RWPE1 (cell line): ENCODE measurements around the gene CCDC24.

Experiments used
- CTCF ChIA-PET: fragments of 350-600 bp; sonication (Branson Sonifier 250); formaldehyde crosslinking; extraction: SDS; loops from one replicate; lab custom pipeline; 2021; lab: Yijun Ruan, JAX
- POLR2A ChIA-PET: fragments of 400-600 bp; formaldehyde crosslinking; extraction: SDS; loops from one replicate; lab custom pipeline; 2020; ENCODE audit warnings: antibody characterized with exemption; ENCODE audit not compliant: low non-redundant PET; lab: Yijun Ruan, JAX
- DNase-seq: peaks from one replicate; pipeline ENCODE4 v3.0.0; 2012; ENCODE audit warnings: low spot score
- H3K27ac ChIP-seq: fragments of 450-650 bp; 2 replicates; pipeline ENCODE4 v1.5.1; 2017
- CTCF ChIP-seq: fragments of 450-650 bp; conservative IDR thresholded peaks from 2 replicates; pipeline ENCODE4 v1.5.1; 2017; ENCODE audit warnings: low read depth, mild to moderate bottlenecking

The CCDC24 gene

DNA sequence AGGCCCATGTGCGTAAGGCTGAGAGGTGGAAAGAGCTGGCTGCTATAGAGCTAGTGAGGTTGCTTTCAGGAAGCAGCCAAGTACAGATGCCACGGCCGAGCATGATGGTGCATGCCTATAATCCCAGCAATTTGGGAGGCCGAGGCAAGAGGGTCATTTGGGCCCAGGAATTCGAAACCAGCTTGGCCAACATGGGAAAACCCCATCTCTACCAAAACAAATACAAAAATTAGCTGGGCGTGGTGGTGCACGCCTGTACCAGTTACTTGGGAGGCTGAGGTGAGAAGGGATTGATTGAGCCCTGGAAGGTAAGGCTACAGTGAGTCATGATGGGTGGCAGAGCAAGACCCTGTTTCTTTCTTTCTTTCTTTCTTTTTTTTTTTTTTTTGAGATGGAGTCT is 2.7 kb downstream of the CCDC24 start:
- DNase-seq: no peak
- CTCF ChIA-PET: no interaction called here
- TF ChIP-seq CTCF: no peak
- H3K27ac ChIP-seq: peak overlapping the region; percentile 87
- POLR2A ChIA-PET: no interaction called here

DNA sequence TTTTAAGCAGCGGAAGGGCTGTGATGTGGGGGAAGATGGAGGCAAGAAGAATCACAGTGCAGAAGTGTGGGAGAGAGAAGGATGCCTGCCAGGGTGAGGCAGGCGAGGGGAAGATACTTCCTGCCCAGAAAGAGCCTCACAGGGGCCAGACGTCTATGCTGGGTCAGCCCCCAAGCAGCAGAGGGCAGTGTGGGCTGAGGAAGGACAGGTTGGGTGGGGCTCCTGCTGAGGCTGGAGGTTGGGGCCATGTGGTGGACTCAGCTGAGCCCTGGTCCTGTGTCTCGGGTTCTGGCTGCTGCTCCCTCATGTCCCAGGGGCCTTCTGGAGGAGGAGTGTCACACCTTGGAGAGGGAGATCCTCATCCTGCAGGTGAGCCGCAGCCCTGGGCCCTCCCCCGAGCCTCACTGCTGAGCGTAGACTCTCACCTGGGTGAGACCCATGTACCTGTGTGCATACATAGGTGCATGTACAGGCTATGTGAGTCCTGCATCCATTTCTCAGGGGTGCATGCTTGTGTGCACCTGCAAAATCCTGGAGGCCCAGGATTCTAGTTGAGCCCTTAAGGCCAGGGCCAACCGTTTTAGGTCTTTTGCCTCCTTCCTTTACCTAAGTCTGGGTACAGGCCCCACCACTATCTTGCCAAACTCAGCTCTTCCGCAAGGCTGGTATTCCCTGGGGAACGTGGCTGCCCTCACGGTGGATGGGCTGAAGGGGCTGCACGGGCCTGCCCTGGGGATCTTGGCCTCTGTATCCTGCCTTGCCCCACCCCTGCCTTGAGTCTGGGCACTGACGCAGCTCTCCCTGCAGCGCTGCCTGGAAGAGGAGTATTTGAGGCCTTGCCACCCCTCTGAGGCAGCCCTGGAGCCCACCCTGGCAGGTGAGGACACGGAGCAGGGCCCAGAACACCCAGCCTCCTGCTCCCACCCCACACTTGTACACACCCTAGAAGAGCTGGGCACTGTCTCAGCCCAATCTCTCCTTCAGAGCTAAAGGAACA is 3.7 kb downstream of the CCDC24 start:
- CTCF ChIA-PET: interaction anchor here (0.9 kb wide), 1 partner anchor 41 kb away, joined by 3 read pairs; no protein-coding TSS in a partner anchor
- POLR2A ChIA-PET: interaction anchor here (0.5 kb wide), 1 partner anchor 17 kb away, joined by 3 read pairs; no protein-coding TSS in a partner anchor
- no peak for TF ChIP-seq CTCF
- DNase-seq: no peak
- H3K27ac ChIP-seq: peak overlapping the region; percentile 87

DNA sequence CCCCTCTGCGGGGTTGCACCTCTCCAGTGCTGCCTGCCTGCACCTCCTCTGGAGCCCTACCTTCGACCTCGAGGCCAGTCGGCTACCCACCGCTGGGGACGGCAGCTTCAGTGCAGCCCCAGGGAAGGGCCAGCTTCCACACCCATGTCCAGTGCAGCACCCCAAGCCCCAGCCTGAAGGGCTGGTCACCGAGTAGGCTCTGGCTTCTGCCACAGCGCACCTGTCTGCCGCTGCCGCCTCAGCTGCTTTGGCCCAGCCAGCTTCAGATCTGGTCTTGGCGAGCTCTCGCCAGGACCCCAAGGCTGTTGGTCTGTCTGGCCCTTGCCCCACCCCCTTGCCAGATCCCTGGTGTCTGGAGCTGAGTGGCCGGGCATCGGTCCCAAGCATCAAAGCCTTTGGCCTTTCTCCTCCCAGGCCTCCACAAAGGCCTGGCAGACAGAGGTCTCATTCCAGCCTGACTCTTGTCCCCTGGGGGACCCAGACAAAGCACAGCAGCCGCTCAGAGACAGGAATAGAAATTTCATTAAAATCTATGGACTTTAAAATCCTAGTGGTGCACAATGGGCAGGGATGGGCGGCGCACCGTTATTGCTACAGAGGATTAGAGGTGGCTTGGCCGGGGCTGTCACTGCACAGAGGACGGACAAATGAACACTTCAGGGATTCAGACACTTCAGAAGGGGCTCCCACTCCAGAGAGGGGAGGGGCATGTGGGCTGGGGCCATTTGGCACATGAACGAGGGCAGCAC is 4.8 kb downstream of the CCDC24 start:
- no peak for TF ChIP-seq CTCF
- ChIA-PET POLR2A (interaction anchor here (0.5 kb wide), 1 partner anchor 16 kb away, joined by 3 read pairs; no protein-coding TSS in a partner anchor), CTCF (no interaction called here)
- peak overlapping the region; percentile 87 for H3K27ac ChIP-seq
- no peak for DNase-seq

DNA sequence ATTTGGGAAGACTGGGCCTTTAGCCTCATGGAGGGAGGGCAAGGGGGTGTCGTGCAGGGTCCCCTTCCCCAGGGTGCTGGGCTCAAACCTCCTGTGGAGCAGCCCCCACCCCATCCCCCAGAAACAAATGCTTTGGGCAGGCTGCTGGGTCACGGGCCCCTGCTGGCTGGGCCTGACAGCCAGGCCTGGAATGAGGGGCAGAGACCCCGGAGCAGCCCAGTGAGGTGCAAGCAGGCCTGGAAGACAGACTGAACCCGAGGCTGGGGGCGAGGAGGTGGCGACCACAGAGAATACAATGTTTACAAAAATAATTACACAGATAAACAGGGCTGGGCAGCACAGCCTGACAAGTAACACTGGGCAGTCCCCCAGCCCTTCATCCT is 5.3 kb downstream of the CCDC24 start:
- CTCF ChIA-PET: no interaction called here
- no peak for TF ChIP-seq CTCF
- DNase-seq: no peak
- POLR2A ChIA-PET: no interaction called here
- H3K27ac ChIP-seq: peak overlapping the region; percentile 87

- no peak for DNase-seq
- no peak for TF ChIP-seq CTCF
- CTCF ChIA-PET: no interaction called here
- POLR2A ChIA-PET: no interaction called here
- peak overlapping the region; percentile 87 for H3K27ac ChIP-seq
These were observed 6.0 kb downstream of the CCDC24 start for GRCh38 chr1:43997295-43997999.

DNA sequence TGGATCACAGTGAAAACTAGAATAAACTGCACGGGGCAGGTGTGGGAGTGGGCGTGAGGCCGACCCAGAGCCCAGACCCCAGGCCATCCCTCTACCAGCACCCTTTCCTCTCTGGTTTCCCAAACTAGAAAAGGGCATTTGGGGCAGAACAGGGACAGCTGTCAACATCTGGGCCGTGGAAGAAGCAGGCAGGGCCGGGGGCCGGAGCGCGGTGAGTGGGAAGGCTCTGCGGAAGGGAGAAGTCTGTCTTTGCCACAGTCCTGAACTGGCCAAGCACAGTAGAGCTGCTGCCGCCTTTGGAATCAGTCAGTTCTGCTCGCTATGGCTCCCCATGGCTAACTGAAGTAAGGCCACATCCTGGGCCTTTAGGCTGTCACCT is 6.6 kb downstream of the CCDC24 start:
- no peak for TF ChIP-seq CTCF
- DNase-seq: no peak
- POLR2A ChIA-PET: no interaction called here
- CTCF ChIA-PET: no interaction called here
- H3K27ac ChIP-seq: peak overlapping the region; percentile 87
